ENCODE data around the gene ZNF503.

DNA sequence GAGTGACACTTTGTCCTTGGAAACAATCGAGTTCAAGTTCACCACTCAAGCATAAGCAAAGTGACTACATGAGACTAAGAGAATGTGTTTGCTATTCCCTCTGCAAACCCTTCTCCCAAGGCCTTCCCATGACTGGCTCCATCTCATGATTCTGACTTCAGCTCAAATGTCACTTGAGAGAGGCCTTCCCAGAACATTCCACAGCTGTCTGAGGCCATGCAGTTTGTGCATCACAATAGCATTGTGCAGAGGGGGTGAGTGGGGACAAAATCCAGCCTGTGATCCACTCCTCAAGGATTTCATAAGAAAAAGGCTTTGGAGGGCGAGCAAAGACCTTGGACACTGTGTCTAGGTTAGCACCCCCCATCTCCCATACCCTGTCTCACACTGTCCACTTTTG, 23.0 kb upstream of the ZNF503 start:
- TF ChIP-seq, protein P1, sequence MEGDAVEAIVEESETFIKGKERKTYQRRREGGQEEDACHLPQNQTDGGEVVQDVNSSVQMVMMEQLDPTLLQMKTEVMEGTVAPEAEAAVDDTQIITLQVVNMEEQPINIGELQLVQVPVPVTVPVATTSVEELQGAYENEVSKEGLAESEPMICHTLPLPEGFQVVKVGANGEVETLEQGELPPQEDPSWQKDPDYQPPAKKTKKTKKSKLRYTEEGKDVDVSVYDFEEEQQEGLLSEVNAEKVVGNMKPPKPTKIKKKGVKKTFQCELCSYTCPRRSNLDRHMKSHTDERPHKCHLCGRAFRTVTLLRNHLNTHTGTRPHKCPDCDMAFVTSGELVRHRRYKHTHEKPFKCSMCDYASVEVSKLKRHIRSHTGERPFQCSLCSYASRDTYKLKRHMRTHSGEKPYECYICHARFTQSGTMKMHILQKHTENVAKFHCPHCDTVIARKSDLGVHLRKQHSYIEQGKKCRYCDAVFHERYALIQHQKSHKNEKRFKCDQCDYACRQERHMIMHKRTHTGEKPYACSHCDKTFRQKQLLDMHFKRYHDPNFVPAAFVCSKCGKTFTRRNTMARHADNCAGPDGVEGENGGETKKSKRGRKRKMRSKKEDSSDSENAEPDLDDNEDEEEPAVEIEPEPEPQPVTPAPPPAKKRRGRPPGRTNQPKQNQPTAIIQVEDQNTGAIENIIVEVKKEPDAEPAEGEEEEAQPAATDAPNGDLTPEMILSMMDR (IDR thresholded peaks at IDR 0.05), result no peak
- no peak for TF ChIP-seq POLR2A (IDR thresholded peaks at IDR 0.05)
